Measurements from ENCODE around the gene DBP.

The DBP gene

DNA sequence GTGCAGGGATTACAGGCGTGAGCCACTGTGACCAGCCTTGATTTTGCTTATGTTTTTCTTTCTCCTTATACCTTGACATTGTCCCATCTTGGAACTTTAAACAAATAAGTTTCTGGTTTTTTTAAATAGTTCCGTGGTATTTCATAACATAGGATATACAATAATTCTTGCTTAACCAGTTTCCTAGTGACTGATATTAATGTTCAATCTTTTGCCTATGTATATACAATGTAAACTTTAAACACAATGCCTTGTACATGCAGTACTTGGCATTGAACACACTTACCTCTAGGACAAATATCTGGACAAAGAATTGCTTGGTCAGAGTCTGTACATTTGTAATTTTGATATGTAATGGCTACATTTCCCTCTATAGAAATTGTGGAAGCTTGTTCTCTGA lies 55.0 kb downstream of the DBP start:
- H3K27me3 ChIP-seq (replicated peaks; ENCODE audit: control insufficient read depth, insufficient read depth, low read length, poor library complexity, severe bottlenecking) = no peaks in the 10 kb centered on the region

More for the DNA sequence above, 55.0 kb downstream of the DBP start:
- H3K9me3 ChIP-seq (ENCODE audit: control insufficient read depth, low read length) = no peaks in the 10 kb centered on the region
- no peak for DNase-seq
- H3K4me3 ChIP-seq (ENCODE audit: insufficient read depth, low read depth, low read length, poor library complexity, severe bottlenecking) = no peak overlapping the region
- no peak overlapping the region for H3K27ac ChIP-seq (ENCODE audit: insufficient read depth, low read length, poor library complexity, severe bottlenecking)
- no peaks in the 10 kb centered on the region for H3K36me3 ChIP-seq (ENCODE audit: control insufficient read depth, insufficient read depth, low read length)
- no peaks in the 10 kb centered on the region for H3K4me1 ChIP-seq (ENCODE audit: control insufficient read depth, insufficient read depth, low read length, poor library complexity, severe bottlenecking)
